Activated naive CD8-positive, alpha-beta T cell treated with anti-CD3 and anti-CD28 coated beads, Interleukin-2, amount 10 ng/mL, durations not matched to agents 7 days and 5 days (primary cell): ENCODE measurements around the gene ACOT12. TPM values are rescaled to one million over a fixed set of nuclear protein-coding genes. Genes with fewer than 3 reads are reported as not detected.
"Not testable (repeated sequence)": the region's sequence is repeated elsewhere in the genome, so short reads cannot be mapped to it uniquely, and the experiment has no call there.

Source experiments
- ATAC-seq: fragments of 150-1000 bp; cut with Tn5 transposase; one replicate; pipeline ENCODE4 v1.10.0; 2021; ENCODE audit warnings: low read depth, moderate library complexity
- POLR2A ChIA-PET: fragments of 350-600 bp; sonication (Branson Sonifier 250); formaldehyde crosslinking; loops from one replicate; lab custom pipeline; 2021; ENCODE audit warnings: antibody characterized with exemption; lab: Charles Lee
- DNase-seq: peaks from one replicate; pipeline ENCODE4 v3.0.0; 2021
- H3K27ac Mint-ChIP-seq: one replicate; pipeline ENCODE4 v1.8.0; 2022; ENCODE audit warnings: mild to moderate bottlenecking, mixed read lengths
- H3K27me3 Mint-ChIP-seq: one replicate; pipeline ENCODE4 v1.8.0; 2022; ENCODE audit warnings: mild to moderate bottlenecking, moderate library complexity, mixed read lengths
- H3K36me3 Mint-ChIP-seq: one replicate; pipeline ENCODE4 v1.8.0; 2021; ENCODE audit warnings: mild to moderate bottlenecking, mixed read lengths
- H3K4me1 Mint-ChIP-seq: one replicate; pipeline ENCODE4 v1.8.0; 2021; ENCODE audit warnings: mixed read lengths
- H3K4me3 Mint-ChIP-seq: one replicate; pipeline ENCODE4 v1.8.0; 2022; ENCODE audit warnings: mild to moderate bottlenecking, moderate library complexity, mixed read lengths
- H3K9me3 Mint-ChIP-seq: one replicate; pipeline ENCODE4 v1.8.0; 2021; ENCODE audit warnings: mixed read lengths
- total RNA-seq, 2 experiments: library from RNA; stranded (reverse); gene quantifications; one replicate each; pipeline ENCODE4 v1.2.3, GENCODE V29; 2021

Gene ACOT12
- total RNA-seq, 2 experiments from 2014 or later, result not detected

- no peak overlapping the region for H3K4me3 Mint-ChIP-seq
- H3K27me3 Mint-ChIP-seq, result no peaks in the 10 kb centered on the region
- peaks cover 27% of the 10 kb centered on the region for H3K36me3 Mint-ChIP-seq
- ATAC-seq, result no peak
- no peak overlapping the region for H3K27ac Mint-ChIP-seq
- H3K4me1 Mint-ChIP-seq, result peaks cover 3% of the 10 kb centered on the region
- no peak for DNase-seq
- POLR2A ChIA-PET, result interaction anchor here (0.9 kb wide), 1 partner anchor 13 kb away, joined by 3 read pairs; no protein-coding TSS in a partner anchor
- H3K9me3 Mint-ChIP-seq, result no peaks in the 10 kb centered on the region
Observed at GRCh38 chr5:81313686-81314085, 80.2 kb downstream of the ACOT12 start.

GRCh38 chr5:81313278-81313677 is 80.7 kb downstream of the ACOT12 start:
- no peak for ATAC-seq
- H3K9me3 Mint-ChIP-seq, result no peaks in the 10 kb centered on the region
- POLR2A ChIA-PET, result interaction anchor here (0.9 kb wide), 1 partner anchor 13 kb away, joined by 3 read pairs; no protein-coding TSS in a partner anchor
- no peaks in the 10 kb centered on the region for H3K27me3 Mint-ChIP-seq
- no peak overlapping the region for H3K4me3 Mint-ChIP-seq
- no peak for DNase-seq
- H3K4me1 Mint-ChIP-seq, result peaks cover 3% of the 10 kb centered on the region
- peaks cover 29% of the 10 kb centered on the region for H3K36me3 Mint-ChIP-seq
- no peak overlapping the region for H3K27ac Mint-ChIP-seq

- H3K36me3 Mint-ChIP-seq, result peaks cover 27% of the 10 kb centered on the region
- POLR2A ChIA-PET, result interaction anchor here (0.7 to 1.8 kb wide), 2 partner anchors 8 to 9 kb away, joined by 5 to 7 read pairs; partner anchors contain the start of gene ZCCHC9
- DNase-seq (no peak), ATAC-seq (no peak)
- H3K27ac Mint-ChIP-seq, result no peak overlapping the region
- peaks cover 2% of the 10 kb centered on the region for H3K4me1 Mint-ChIP-seq
- no peaks in the 10 kb centered on the region for H3K9me3 Mint-ChIP-seq
- no peaks in the 10 kb centered on the region for H3K27me3 Mint-ChIP-seq
- H3K4me3 Mint-ChIP-seq, result no peak overlapping the region
Observed at GRCh38 chr5:81310402-81311063, 83.4 kb downstream of the ACOT12 start.

GRCh38 chr5:81308836-81309235 is 85.1 kb downstream of the ACOT12 start:
- Mint-ChIP-seq H3K4me1 (peaks cover 2% of the 10 kb centered on the region), H3K9me3 (no peaks in the 10 kb centered on the region), H3K27me3 (no peaks in the 10 kb centered on the region), H3K36me3 (peaks cover 22% of the 10 kb centered on the region), H3K4me3 (no peak overlapping the region), H3K27ac (no peak overlapping the region)
- POLR2A ChIA-PET, result no interaction called here
- ATAC-seq, result no peak
- DNase-seq, result no peak

DNA sequence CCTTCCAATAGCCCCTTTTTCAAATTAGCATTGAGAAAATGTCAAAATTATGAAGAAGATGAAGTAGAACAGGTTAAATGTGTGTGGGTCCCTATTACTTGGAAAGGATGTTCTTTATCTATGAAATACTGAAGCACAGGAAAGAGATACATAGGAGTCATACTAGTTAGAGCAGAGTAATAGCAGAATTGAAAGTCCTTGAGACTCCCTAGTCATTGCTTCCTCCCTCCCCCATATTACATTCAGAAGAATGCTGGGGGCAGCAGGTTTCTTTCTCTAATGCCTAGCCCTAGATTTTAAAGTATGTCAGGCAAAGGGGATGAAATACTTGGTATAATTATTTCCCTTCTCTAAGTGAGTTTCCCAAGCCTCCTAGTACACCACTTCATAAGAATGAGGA is 88.1 kb downstream of the ACOT12 start:
- H3K27me3 Mint-ChIP-seq, result no peaks in the 10 kb centered on the region
- H3K27ac Mint-ChIP-seq, result no peak overlapping the region
- H3K9me3 Mint-ChIP-seq, result no peaks in the 10 kb centered on the region
- H3K4me3 Mint-ChIP-seq, result no peak overlapping the region
- POLR2A ChIA-PET, result no interaction called here
- DNase-seq (no peak), ATAC-seq (no peak)
- H3K36me3 Mint-ChIP-seq, result peaks cover 13% of the 10 kb centered on the region
- peaks cover 9% of the 10 kb centered on the region for H3K4me1 Mint-ChIP-seq

- Mint-ChIP-seq H3K36me3 (peaks cover 8% of the 10 kb centered on the region), H3K4me3 (peak overlapping the region; percentile 25), H3K27me3 (no peaks in the 10 kb centered on the region), H3K4me1 (peaks cover 23% of the 10 kb centered on the region), H3K9me3 (no peaks in the 10 kb centered on the region), H3K27ac (no peak overlapping the region)
- DNase-seq (no peak), ATAC-seq (no peak)
- POLR2A ChIA-PET, result interaction anchor here (0.7 kb wide), 1 partner anchor 16 kb away, joined by 4 read pairs; no protein-coding TSS in a partner anchor
Observed at GRCh38 chr5:81303563-81303962, 90.4 kb downstream of the ACOT12 start.

GRCh38 chr5:81302596-81302995 is 91.3 kb downstream of the ACOT12 start:
- no peaks in the 10 kb centered on the region for H3K27me3 Mint-ChIP-seq
- H3K4me3 Mint-ChIP-seq, result peak overlapping the region; percentile 97
- peaks cover 24% of the 10 kb centered on the region for H3K4me1 Mint-ChIP-seq
- ATAC-seq (no peak), DNase-seq (no peak)
- no peaks in the 10 kb centered on the region for H3K9me3 Mint-ChIP-seq
- peaks cover 6% of the 10 kb centered on the region for H3K36me3 Mint-ChIP-seq
- H3K27ac Mint-ChIP-seq, result peak overlapping the region; percentile 99
- POLR2A ChIA-PET, result interaction anchor here (0.7 to 1.4 kb wide), 5 partner anchors 8 to 647 kb away, joined by 3 to 7 read pairs (median 4); partner anchors contain the start of gene DHFR

GRCh38 chr5:81301271-81302015 is 92.5 kb downstream of the ACOT12 start, which contains the start of gene ZCCHC9:
TSS of gene ZCCHC9 (plus strand) at chr5:81301587. CDS start at chr5:81304758, 3,171 bp downstream.
- H3K9me3 Mint-ChIP-seq, result no peaks in the 10 kb centered on the region
- ATAC-seq, result peak; percentile 98

GRCh38 chr5:81300921-81301270 is 93.0 kb downstream of the ACOT12 start:
- Mint-ChIP-seq H3K9me3 (no peaks in the 10 kb centered on the region), H3K27me3 (no peaks in the 10 kb centered on the region), H3K4me3 (peak overlapping the region; percentile 97), H3K27ac (peak overlapping the region; percentile 99), H3K4me1 (peaks cover 24% of the 10 kb centered on the region), H3K36me3 (peaks cover 6% of the 10 kb centered on the region)
- POLR2A ChIA-PET, result interaction anchor here (1.0 to 1.8 kb wide), 4 partner anchors 9 to 450 kb away, joined by 3 to 11 read pairs (median 6); partner anchors contain the start of gene SSBP2
- DNase-seq, result no peak
- no peak for ATAC-seq

More at GRCh38 chr5:81301271-81302015, 92.5 kb downstream of the ACOT12 start, which contains the start of gene ZCCHC9:
- peaks cover 6% of the 10 kb centered on the region for H3K36me3 Mint-ChIP-seq
- DNase-seq, result peak; percentile 93
- peak within 1 kb of the TSS; percentile 97 for H3K4me3 Mint-ChIP-seq
- peaks cover 24% of the 10 kb centered on the region for H3K4me1 Mint-ChIP-seq
- H3K27ac Mint-ChIP-seq, result peak within 1 kb of the TSS; percentile 99
- no peaks in the 10 kb centered on the region for H3K27me3 Mint-ChIP-seq
- POLR2A ChIA-PET, result interaction anchor here (0.8 to 1.8 kb wide), 9 partner anchors 9 to 977 kb away, joined by 3 to 11 read pairs (median 5); partner anchors contain the start of genes ATG10, DHFR, RPS23 and SSBP2

DNA sequence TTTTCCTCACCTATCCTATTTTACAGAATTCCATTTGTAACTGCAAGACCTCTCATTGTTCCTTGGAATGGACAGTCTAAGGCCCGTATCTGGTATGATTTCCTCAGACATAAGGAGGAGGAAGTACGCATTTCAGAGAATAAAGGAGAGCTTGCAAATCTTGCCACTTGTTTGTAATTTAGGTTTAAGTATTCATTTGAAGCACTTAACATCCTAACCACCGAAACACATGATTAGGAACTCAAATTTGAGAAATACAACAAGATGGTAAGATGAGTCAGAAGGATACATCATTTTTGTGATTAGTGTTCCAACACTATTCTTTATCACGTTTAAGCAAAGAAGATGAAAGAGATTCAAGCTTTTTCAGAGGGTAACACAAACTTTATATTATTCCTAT is 96.4 kb downstream of the ACOT12 start:
- ATAC-seq, result no peak
- no peak for DNase-seq
- POLR2A ChIA-PET, result no interaction called here
- Mint-ChIP-seq H3K9me3 (peaks cover 6% of the 10 kb centered on the region), H3K27me3 (no peaks in the 10 kb centered on the region), H3K36me3 (peaks cover 11% of the 10 kb centered on the region), H3K4me3 (no peak overlapping the region), H3K4me1 (peaks cover 22% of the 10 kb centered on the region), H3K27ac (no peak overlapping the region)

DNA sequence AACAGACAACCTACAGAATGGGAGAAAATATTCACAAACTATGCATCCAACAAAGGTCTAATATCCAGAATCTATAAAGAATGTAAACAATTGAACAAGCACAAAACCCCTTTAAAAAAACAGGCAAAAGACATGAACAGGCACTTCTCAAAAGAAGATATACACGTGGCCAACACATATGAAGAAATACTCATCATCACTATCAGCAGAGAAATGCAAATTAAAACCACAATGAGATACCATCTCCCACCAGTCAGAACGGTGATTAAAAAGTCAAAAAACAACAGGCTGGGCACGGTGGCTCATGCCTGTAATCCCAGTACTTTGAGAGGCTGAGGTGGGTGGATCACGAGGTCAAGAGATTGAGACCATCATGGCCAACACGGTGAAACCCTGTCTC is 99.9 kb downstream of the ACOT12 start:
- POLR2A ChIA-PET, H3K4me3 Mint-ChIP-seq, ATAC-seq, H3K27me3 Mint-ChIP-seq, DNase-seq, H3K27ac Mint-ChIP-seq: not testable (repeated sequence)
- H3K36me3 Mint-ChIP-seq, result peaks cover 34% of the 10 kb centered on the region
- H3K4me1 Mint-ChIP-seq, result peaks cover 17% of the 10 kb centered on the region
- peaks cover 21% of the 10 kb centered on the region for H3K9me3 Mint-ChIP-seq

GRCh38 chr5:81292130-81292529 is 101.8 kb downstream of the ACOT12 start:
- DNase-seq (no peak), ATAC-seq (no peak)
- H3K4me1 Mint-ChIP-seq, result peaks cover 13% of the 10 kb centered on the region
- no peak overlapping the region for H3K27ac Mint-ChIP-seq
- H3K36me3 Mint-ChIP-seq, result peaks cover 34% of the 10 kb centered on the region
- POLR2A ChIA-PET, result interaction anchor here (1.3 kb wide), 1 partner anchor 9 kb away, joined by 3 read pairs; the partner anchor contains the start of gene ZCCHC9
- peaks cover 21% of the 10 kb centered on the region for H3K9me3 Mint-ChIP-seq
- no peak overlapping the region for H3K4me3 Mint-ChIP-seq
- no peaks in the 10 kb centered on the region for H3K27me3 Mint-ChIP-seq

GRCh38 chr5:81290146-81290545 is 103.8 kb downstream of the ACOT12 start:
- DNase-seq, result no peak
- H3K4me3 Mint-ChIP-seq, result no peak overlapping the region
- ATAC-seq, result no peak
- no peaks in the 10 kb centered on the region for H3K27me3 Mint-ChIP-seq
- POLR2A ChIA-PET, result no interaction called here
- peaks cover 39% of the 10 kb centered on the region for H3K36me3 Mint-ChIP-seq
- H3K9me3 Mint-ChIP-seq, result peaks cover 21% of the 10 kb centered on the region
- no peak overlapping the region for H3K27ac Mint-ChIP-seq
- peaks cover 16% of the 10 kb centered on the region for H3K4me1 Mint-ChIP-seq
